ENCODE results near the gene PROSER1.

PROSER1 gene

GRCh38 chr13:38960175-38960574 is 77.7 kb downstream of the PROSER1 start:
- H3K27ac ChIP-seq (ENCODE audit: low read length), result no peak overlapping the region
- no peaks in the 10 kb centered on the region for H3K9me2 ChIP-seq (replicated peaks; ENCODE audit: insufficient read depth, low read length)
- no peak overlapping the region for H3K9ac ChIP-seq (ENCODE audit: low read length)
- H3K9me3 ChIP-seq (replicated peaks; ENCODE audit: insufficient read depth, low read length), result no peaks in the 10 kb centered on the region
- no peak overlapping the region for H3K4me2 ChIP-seq (ENCODE audit: low read depth, low read length)
- H3K36me3 ChIP-seq (replicated peaks; ENCODE audit: insufficient read depth, low read length), result no peaks in the 10 kb centered on the region
- DNase-seq, result no peak
- no peaks in the 10 kb centered on the region for H4K20me1 ChIP-seq (ENCODE audit: insufficient read depth, low read length)
- H2AFZ ChIP-seq (ENCODE audit: low read length), result no peak overlapping the region
- no peaks in the 10 kb centered on the region for H3K27me3 ChIP-seq (replicated peaks; ENCODE audit: insufficient read depth, low read length)
- no peaks in the 10 kb centered on the region for H3K4me1 ChIP-seq (ENCODE audit: low read length)
- H3K79me2 ChIP-seq (ENCODE audit: low read length), result no peaks in the 10 kb centered on the region
- H3K4me3 ChIP-seq (ENCODE audit: low read length), result no peak overlapping the region
- TF ChIP-seq EZH2phosphoT487 (IDR thresholded peaks at IDR 0.05; ENCODE audit: low read length) (no peak), EZH2 (optimal IDR thresholded peaks at IDR 0.05; ENCODE audit: low read depth, low read length) (no peak), CTCF (IDR thresholded peaks at IDR 0.05; ENCODE audit: low read length) (no peak)
- no peaks in the 10 kb centered on the region for H3F3A ChIP-seq (ENCODE audit: insufficient read depth, low read length)

All from MM.1S (cell line).